HG03066 (cell line): ENCODE results near the gene HK2.
"Not testable (repeated sequence)": the region's sequence is repeated elsewhere in the genome, so short reads cannot be mapped to it uniquely, and the experiment has no call there.

ENCODE experiments used
- ATAC-seq: cut with Tn5 transposase; IDR thresholded peaks from one replicate; pipeline ENCODE4 v1.9.1; 2021; ENCODE audit warnings: low read depth; ENCODE audit not compliant: unreplicated experiment

Gene HK2

GRCh38 chr2:74892609-74893008 is 58.7 kb downstream of the HK2 start:
- ATAC-seq: no peak

- no peak for ATAC-seq
Observed at GRCh38 chr2:74893332-74893731, 59.4 kb downstream of the HK2 start.

- no peak for ATAC-seq
Observed at GRCh38 chr2:74894272-74894981, 60.5 kb downstream of the HK2 start.

GRCh38 chr2:74895001-74895400 is 61.1 kb downstream of the HK2 start:
- ATAC-seq: no peak

GRCh38 chr2:74896232-74896631 is 62.3 kb downstream of the HK2 start:
- no peak for ATAC-seq

- ATAC-seq: not testable (repeated sequence)
Observed at GRCh38 chr2:74900225-74900624, 66.3 kb downstream of the HK2 start.

- no peak for ATAC-seq
Observed at GRCh38 chr2:74902281-74902860, 68.4 kb downstream of the HK2 start.

GRCh38 chr2:74906395-74906794 is 72.5 kb downstream of the HK2 start:
- no peak for ATAC-seq

GRCh38 chr2:74907560-74907959 is 73.6 kb downstream of the HK2 start:
- ATAC-seq: not testable (repeated sequence)

GRCh38 chr2:74908748-74909444 is 75.0 kb downstream of the HK2 start:
- no peak for ATAC-seq

GRCh38 chr2:74910245-74910644 is 76.3 kb downstream of the HK2 start:
- no peak for ATAC-seq

GRCh38 chr2:74911061-74911460 is 77.1 kb downstream of the HK2 start:
- no peak for ATAC-seq

GRCh38 chr2:74915743-74916142 is 81.8 kb downstream of the HK2 start:
- no peak for ATAC-seq

- ATAC-seq: no peak
Observed at GRCh38 chr2:74916394-74916793, 82.5 kb downstream of the HK2 start.

- ATAC-seq: no peak
Observed at GRCh38 chr2:74917702-74918619, 84.0 kb downstream of the HK2 start.

GRCh38 chr2:74919827-74920226 is 85.9 kb downstream of the HK2 start:
- no peak for ATAC-seq

- ATAC-seq: no peak
Observed at GRCh38 chr2:74921236-74921736, 87.4 kb downstream of the HK2 start.

GRCh38 chr2:74922592-74923227 is 88.8 kb downstream of the HK2 start:
- ATAC-seq: no peak

- no peak for ATAC-seq
Observed at GRCh38 chr2:74924463-74925265, 90.7 kb downstream of the HK2 start.
